ENCODE results near the gene ANO2.

ANO2 gene

DNA sequence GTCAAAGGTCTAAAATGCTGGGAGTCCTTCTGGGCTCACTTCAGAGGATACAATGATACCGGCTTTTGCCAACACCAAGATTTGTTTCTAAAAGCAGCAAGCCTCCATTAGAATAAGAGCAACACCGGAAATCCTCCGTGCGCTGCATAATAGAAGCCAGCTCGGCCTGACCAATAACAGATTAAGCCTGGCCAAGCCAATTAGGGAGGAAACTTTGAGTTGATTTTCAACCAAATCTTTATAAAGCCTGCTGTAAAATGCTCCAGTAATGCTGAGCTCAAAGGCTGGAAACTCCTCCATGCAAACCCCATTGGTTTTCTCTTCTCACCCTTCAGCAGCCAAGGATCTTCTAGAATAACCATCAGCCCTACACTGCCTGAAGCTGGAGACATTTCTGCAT is 363.0 kb downstream of the ANO2 start:
- DNase-seq (ENCODE audit: low read depth in 2 of 2): no peak

DNA sequence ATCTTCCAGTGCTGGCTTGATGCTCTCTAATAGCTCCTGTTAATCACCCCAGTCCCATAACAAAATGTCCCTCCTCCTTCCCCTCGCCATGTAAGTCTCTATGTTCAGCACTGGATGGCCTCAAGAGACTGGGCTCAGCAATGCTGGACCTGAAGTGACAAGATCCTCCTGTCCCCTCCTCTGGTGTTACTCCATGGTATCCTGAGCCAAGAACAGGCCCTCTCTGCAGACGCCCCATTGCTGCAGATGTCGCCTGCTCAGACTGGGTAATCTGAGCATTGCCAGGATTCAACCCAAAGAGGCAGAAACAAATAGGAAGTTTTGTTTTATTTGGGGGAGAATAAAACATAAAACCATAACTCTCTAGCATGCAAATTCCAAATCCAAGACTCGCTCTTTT is 363.4 kb downstream of the ANO2 start:
- DNase-seq (ENCODE audit: low read depth in 2 of 2): no peak

DNA sequence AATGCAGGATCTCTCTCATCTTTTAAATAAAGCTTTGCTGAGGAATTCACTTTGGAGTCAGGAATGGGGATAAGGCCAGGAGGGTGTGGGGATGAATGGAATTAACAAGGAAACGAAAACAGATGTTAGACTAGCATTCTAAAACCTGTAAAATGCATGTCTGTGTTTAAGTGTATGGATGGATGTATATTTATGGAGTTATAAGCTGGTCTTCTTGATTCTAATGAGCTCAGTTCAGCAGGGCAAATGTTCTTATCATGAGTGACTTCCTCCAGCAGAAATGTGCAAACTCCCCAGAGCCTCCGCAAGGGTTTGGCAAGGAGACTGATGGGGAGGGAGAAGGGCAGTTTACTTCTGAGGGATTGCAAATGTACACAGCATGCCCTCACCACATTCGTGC is 364.0 kb downstream of the ANO2 start:
- DNase-seq (ENCODE audit: low read depth in 2 of 2): no peak

GRCh38 chr12:5578775-5579174 is 366.3 kb downstream of the ANO2 start:
- DNase-seq (ENCODE audit: low read depth in 2 of 2): no peak

GRCh38 chr12:5577741-5578140 is 367.3 kb downstream of the ANO2 start:
- no peak for DNase-seq (ENCODE audit: low read depth in 2 of 2)

- no peak for DNase-seq (ENCODE audit: low read depth in 2 of 2)
Measured at GRCh38 chr12:5577211-5577612, 367.8 kb downstream of the ANO2 start.

DNA sequence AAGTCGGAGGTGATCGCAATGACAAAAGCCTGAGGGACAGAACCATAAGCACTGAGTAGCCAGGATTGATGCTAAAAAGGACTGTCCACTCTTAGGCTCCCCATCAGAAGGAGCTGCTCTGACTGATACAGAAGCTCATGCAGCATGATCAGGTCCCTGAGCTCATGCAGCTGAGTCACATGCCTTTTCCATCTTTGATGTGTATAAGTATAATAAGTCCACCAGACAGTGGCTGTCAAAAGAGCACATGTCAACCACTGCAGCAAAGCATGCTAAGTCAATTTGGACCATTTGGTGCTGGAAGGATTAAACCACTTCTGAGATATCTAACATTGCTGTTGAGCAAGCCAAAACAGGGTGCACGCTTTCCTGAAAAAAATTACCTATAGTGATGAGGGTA is 369.1 kb downstream of the ANO2 start:
- no peak for DNase-seq (ENCODE audit: low read depth in 2 of 2)

GRCh38 chr12:5575232-5575631 is 369.8 kb downstream of the ANO2 start:
- DNase-seq (ENCODE audit: low read depth in 2 of 2): no peak

DNA sequence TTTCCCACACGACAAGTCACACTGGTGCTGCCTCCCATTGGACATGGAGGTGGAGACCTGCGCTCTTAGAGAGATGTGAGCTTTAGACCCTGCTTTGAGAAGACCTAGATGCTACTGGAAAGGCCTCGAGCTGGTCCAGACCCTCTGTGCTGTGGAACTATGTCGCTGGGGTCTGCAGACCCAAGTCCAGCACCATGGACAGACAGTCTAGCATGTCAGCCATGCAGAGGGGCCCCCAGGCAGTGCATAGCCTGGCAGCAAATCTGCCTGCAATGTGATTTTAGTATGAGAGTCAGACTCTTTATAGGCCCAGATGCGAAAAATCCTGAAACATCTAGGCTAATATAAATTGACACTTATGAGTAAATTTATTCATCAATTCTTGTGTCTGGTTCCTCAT is 371.7 kb downstream of the ANO2 start:
- no peak for DNase-seq (ENCODE audit: low read depth in 2 of 2)

DNA sequence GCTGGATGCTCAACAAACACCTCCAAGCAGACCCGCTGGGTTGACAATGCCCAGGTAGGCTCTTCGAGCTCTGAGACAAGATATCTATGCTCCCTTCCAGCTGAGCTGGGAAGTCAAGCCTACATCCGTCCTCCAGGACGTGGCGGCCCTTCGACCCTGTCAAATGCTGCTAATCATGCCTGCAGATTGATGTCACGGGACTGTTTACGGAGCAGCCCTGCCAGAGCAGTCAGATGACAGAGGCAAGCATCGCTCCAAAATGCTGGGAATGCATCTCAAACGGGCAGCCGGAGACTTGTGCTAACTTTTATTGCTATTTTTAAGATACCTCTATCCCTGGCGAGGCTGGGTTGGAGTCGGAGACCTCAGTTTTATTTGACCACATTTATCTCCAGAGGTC is 373.9 kb downstream of the ANO2 start:
- DNase-seq (ENCODE audit: low read depth in 2 of 2): no peak

DNA sequence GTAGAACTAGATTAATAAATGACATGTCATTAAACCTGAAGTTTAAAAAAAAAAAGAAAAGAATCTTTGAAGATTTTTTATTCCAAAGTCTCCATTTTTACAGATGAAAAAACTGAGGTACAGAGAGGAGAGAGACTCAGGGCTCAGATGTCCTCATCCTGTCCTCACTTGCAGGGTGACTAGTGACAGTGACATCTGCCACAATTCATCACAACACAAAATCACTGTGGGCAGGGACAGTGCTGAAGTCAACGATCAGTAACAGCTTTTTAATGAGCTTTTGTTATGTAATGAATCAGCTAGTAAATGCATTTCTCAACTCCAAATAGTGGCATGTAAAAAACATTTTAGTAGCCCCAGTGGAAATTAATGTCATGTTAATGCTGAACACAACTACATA is 374.6 kb downstream of the ANO2 start:
- no peak for DNase-seq (ENCODE audit: low read depth in 2 of 2)

DNA sequence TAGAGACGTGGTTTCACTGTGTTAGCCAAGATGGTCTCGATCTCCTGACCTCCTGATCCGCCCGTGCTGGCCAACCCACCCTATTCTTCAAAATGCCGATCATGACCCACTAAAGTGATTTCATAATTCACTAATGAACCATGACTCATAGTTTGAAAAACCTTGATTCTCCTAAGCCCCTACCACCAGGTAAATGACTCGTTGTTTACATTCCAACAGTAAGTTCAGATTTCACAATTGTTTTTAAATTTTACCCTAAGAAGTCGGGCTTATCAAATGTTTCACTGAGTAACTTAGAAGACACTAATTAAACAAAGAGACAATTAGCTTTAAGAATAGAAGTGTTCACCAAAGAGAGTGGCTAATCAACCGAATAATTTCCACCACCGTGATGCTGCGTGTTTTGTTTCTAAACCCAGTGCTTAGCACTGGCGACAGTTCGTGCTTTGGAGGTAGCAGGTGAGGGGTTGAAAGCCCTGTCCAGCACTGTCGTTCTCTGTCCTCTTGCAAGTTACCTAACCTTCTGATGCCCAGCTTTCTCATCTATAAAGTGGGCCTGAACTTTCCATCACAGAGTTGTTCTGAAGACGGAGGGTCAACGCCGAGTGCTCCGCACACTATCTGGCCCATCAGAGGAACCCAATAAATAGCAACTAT is 376.6 kb downstream of the ANO2 start:
- DNase-seq (ENCODE audit: low read depth in 2 of 2): no peak

DNA sequence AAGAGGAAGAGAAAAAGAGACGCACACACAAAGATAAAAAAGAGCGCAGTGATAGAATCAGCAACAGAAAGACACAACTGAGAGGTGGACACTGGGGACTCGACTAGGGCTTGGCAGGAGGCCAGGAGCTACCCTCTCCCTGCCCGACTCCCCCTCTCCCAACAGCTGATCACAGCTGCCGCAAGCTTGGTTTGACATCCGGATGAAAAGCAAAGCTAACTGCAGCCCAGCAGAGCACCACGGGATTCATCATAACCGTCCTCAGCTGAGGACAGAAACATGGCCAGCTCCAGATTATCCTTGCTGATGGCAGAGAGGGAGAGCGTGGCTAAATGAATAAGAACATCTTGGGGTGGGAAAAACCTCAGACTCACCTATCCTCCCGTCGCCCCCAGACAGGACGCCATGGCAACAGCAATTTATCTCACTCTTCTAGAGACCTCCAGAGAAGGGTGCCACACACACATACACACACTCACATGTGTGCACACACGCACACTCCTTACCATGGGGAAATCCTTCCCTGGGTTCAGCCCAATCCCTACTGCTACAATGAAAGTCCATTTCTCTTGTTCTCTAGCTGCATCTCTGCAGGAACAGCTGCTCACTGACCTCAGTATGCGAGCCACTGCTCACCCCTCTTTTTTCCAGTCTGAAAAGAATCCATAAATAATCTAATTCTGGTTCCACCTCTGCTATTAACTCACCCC is 377.9 kb downstream of the ANO2 start:
- no peak for DNase-seq (ENCODE audit: low read depth in 2 of 2)

- DNase-seq (ENCODE audit: low read depth in 2 of 2): no peak
Measured at GRCh38 chr12:5565933-5566599, 379.0 kb downstream of the ANO2 start.

GRCh38 chr12:5562581-5562980 is 382.5 kb downstream of the ANO2 start:
- DNase-seq (ENCODE audit: low read depth in 2 of 2): no peak

- DNase-seq (ENCODE audit: low read depth in 2 of 2): no peak
Measured at GRCh38 chr12:5561846-5562245, 383.2 kb downstream of the ANO2 start.

GRCh38 chr12:5561057-5561456 is 384.0 kb downstream of the ANO2 start:
- no peak for DNase-seq (ENCODE audit: low read depth in 2 of 2)

- no peak for DNase-seq (ENCODE audit: low read depth in 2 of 2)
Measured at GRCh38 chr12:5560265-5560664, 384.8 kb downstream of the ANO2 start.

- no peak for DNase-seq (ENCODE audit: low read depth in 2 of 2)
Measured at GRCh38 chr12:5557906-5558305, 387.2 kb downstream of the ANO2 start.

GRCh38 chr12:5556946-5557673 is 387.9 kb downstream of the ANO2 start:
- no peak for DNase-seq (ENCODE audit: low read depth in 2 of 2)

DNA sequence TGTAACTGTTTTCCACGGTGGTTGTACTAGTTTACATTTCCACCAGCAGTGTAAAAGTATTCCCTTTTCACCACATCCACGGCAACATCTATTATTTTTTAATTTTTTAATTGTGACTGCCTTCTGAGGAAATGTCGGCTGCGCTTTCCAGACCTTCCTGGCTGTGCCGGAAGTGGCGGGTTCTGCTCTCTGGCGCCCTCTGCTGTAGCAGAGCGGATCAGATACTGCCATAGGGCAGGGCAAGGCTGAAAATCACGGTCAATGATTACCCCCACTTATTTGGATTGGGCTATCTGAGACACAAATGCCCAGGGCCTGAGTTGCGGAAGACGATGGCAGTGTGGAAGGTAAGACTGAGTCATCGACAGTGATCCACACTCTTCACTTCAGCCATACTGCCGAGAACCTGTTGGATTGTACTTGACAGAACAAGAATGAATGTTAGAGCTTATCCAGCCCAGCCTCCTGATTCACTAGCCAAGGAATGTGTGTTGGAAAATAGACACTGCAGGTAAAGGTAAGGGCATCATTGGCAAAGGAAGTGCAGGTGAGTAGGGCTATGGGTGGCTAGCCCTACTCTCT is 388.9 kb downstream of the ANO2 start:
- peak in 1 of 2 donors; percentile 1 for DNase-seq (ENCODE audit: low read depth in 2 of 2)

- no peak for DNase-seq (ENCODE audit: low read depth in 2 of 2)
Measured at GRCh38 chr12:5554711-5555110, 390.3 kb downstream of the ANO2 start.
